K562 (cell line): ENCODE results near the gene TMEM247.

Experiments
- CREB1 ChIP-seq, 2 experiments: sonication (generic) in 1 of 2; formaldehyde crosslinking in 1 of 2; IDR thresholded peaks; 2 replicates each; pipeline versions ENCODE4 v1.6.1 to v1.8.0; 2012 to 2022; ENCODE audit warnings: inconsistent platforms in 1 of 2, mild to moderate bottlenecking in 1 of 2, missing genetic modification reagents in 1 of 2, moderate library complexity in 1 of 2
- EP300 ChIP-seq: IDR thresholded peaks from 2 replicates; pipeline ENCODE4 v1.6.1; 2012; ENCODE audit warnings: low read length, improper control_type of control experiment
- POLR2A ChIP-seq: fragments of 450-650 bp; conservative IDR thresholded peaks from 2 replicates; pipeline ENCODE4 v1.6.1; 2016
- PTRF ChIP-seq: fragments of 450-650 bp; IDR thresholded peaks from 2 replicates; pipeline ENCODE4 v1.6.1; 2016; ENCODE audit warnings: mild to moderate bottlenecking, missing genetic modification characterization, missing compliant biosample characterization
- RBM22 ChIP-seq: fragments of 200-400 bp; formaldehyde crosslinking; IDR thresholded peaks from 2 replicates; pipeline ENCODE4 v1.6.1; 2018; ENCODE audit warnings: low read length, low read depth; ENCODE audit not compliant: poor library complexity, severe bottlenecking
- SMARCE1 ChIP-seq: fragments of 450-650 bp; IDR thresholded peaks from 2 replicates; pipeline ENCODE4 v1.7.1; 2016; ENCODE audit warnings: mild to moderate bottlenecking
- TF ChIP-seq, protein P1 (sequence below): sonication (generic); formaldehyde crosslinking; IDR thresholded peaks from 2 replicates; pipeline ENCODE4 v1.9.0; 2022; ENCODE audit warnings: mild to moderate bottlenecking, missing genetic modification reagents
- TF ChIP-seq, protein P2 (sequence below), 3 experiments: IDR thresholded peaks in 2 of 3; conservative IDR thresholded peaks in 1 of 3; 2 replicates each; pipeline ENCODE4 v1.5.1; 2011 to 2012; ENCODE audit warnings: low read length in 3 of 3, mild to moderate bottlenecking in 3 of 3, control low read depth in 2 of 3, improper control_type of control experiment in 1 of 3, inconsistent platforms in 1 of 3, low read depth in 1 of 3, mixed read lengths in 1 of 3, moderate library complexity in 1 of 3; ENCODE audit not compliant: insufficient read depth in 2 of 3

DNA sequence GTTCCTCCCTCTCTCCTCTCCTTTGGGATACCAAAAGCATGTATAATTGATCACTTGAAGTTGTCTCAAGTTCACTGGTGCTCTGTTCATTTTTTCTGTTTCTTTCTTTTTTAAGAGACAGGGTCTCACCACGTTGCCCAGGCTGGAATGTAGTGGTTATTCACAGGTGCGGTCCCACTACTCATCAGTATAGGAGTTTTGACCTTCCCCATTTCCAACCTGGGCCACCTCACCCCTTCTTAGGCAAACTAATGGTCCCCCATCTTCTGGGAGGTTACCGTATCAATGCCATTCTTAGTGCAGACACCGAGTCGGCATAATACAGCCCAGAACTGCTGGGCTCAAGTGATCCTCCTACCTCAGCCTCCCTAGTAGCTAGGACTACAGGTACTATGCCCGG is 31.3 kb upstream of the TMEM247 start:
- TF ChIP-seq RBM22 (no peak), SMARCE1 (no peak), PTRF (no peak), CREB1 (IDR thresholded peaks at IDR 0.05) (no peak), CREB1 (CRISPR knock-in tag; IDR thresholded peaks at IDR 0.05) (no peak), EP300 (no peak), POLR2A (no peak)
- TF ChIP-seq, protein P1, sequence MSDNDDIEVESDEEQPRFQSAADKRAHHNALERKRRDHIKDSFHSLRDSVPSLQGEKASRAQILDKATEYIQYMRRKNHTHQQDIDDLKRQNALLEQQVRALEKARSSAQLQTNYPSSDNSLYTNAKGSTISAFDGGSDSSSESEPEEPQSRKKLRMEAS (CRISPR knock-in tag): no peak
- TF ChIP-seq, protein P2, sequence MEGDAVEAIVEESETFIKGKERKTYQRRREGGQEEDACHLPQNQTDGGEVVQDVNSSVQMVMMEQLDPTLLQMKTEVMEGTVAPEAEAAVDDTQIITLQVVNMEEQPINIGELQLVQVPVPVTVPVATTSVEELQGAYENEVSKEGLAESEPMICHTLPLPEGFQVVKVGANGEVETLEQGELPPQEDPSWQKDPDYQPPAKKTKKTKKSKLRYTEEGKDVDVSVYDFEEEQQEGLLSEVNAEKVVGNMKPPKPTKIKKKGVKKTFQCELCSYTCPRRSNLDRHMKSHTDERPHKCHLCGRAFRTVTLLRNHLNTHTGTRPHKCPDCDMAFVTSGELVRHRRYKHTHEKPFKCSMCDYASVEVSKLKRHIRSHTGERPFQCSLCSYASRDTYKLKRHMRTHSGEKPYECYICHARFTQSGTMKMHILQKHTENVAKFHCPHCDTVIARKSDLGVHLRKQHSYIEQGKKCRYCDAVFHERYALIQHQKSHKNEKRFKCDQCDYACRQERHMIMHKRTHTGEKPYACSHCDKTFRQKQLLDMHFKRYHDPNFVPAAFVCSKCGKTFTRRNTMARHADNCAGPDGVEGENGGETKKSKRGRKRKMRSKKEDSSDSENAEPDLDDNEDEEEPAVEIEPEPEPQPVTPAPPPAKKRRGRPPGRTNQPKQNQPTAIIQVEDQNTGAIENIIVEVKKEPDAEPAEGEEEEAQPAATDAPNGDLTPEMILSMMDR (IDR thresholded peaks at IDR 0.05 in 2 of 3, conservative IDR thresholded peaks at IDR 0.05 in 1 of 3; ENCODE audit: insufficient read depth in 2 of 3, low read depth in 1 of 3, low read length in 3 of 3): no peak
